Measurements from ENCODE around the gene INPP5A. TPM values are rescaled to one million over a fixed set of nuclear protein-coding genes. Genes with fewer than 3 reads are reported as not detected.

The INPP5A gene
- total and polyA plus RNA-seq, 10 of the 15 experiments (the other 5 are each of a cell fraction or from before 2014, with no cell fraction given): 0.52 to 15.0 (median 6.3) TPM

GRCh38 chr10:132803416-132804210 lies 266.0 kb downstream of the INPP5A start:
- no peak for ATAC-seq
- no TSS peak for BruUV-seq (replicated peaks)
- Histone ChIP-seq H2AFZ (ENCODE audit: control insufficient read depth, low read depth, low read length) (no peak overlapping the region), H3K27ac (ENCODE audit: control insufficient read depth, insufficient read depth) (no peak overlapping the region), H3K9me3 (replicated peaks; ENCODE audit: control insufficient read depth, insufficient read depth, low read length) (peaks cover 2% of the 10 kb centered on the region; the same call in 1 of the 3 replicates), H3K9ac (ENCODE audit: control insufficient read depth, insufficient read depth, low read length) (no peak overlapping the region), H3K79me2 (ENCODE audit: control insufficient read depth, insufficient read depth, low read length) (no peaks in the 10 kb centered on the region), H4K20me1 (ENCODE audit: control insufficient read depth, insufficient read depth) (no peaks in the 10 kb centered on the region), H3K4me1 (ENCODE audit: control insufficient read depth, insufficient read depth, low read length) (no peaks in the 10 kb centered on the region), H3K4me2 (ENCODE audit: control insufficient read depth, insufficient read depth) (no peak overlapping the region), H3K27me3 (replicated peaks in 1 of 2; ENCODE audit: control insufficient read depth in 2 of 2, insufficient read depth in 2 of 2, low read length in 1 of 2) (no peaks in the 10 kb centered on the region), H3K36me3 (ENCODE audit: control insufficient read depth in 2 of 2, insufficient read depth in 2 of 2, low read length in 1 of 2) (no peaks in the 10 kb centered on the region), H3K4me3 (no peak overlapping the region)
- TF ChIP-seq CEBPB (IDR thresholded peaks at IDR 0.05; ENCODE audit: borderline replicate concordance in 1 of 2, low read depth in 2 of 2, low read length in 2 of 2) (no peak), MYC (IDR thresholded peaks at IDR 0.05; ENCODE audit: insufficient read depth, insufficient read length, insufficient replicate concordance, low read length, severe bottlenecking) (no peak), SPI1 (IDR thresholded peaks at IDR 0.05; ENCODE audit: borderline replicate concordance, insufficient read depth, low read depth, low read length) (no peak), ZNF24 (IDR thresholded peaks at IDR 0.05) (no peak), SMC3 (IDR thresholded peaks at IDR 0.05; ENCODE audit: borderline replicate concordance, low read length) (no peak), IRF3 (IDR thresholded peaks at IDR 0.05) (no peak), BHLHE40 (IDR thresholded peaks at IDR 0.05; ENCODE audit: borderline replicate concordance in 1 of 2, low read depth in 2 of 2, low read length in 1 of 2) (no peak), PAX8 (IDR thresholded peaks at IDR 0.05) (no peak), TAF1 (IDR thresholded peaks at IDR 0.05; ENCODE audit: borderline replicate concordance, low read depth, low read length) (no peak), POLR2AphosphoS2 (IDR thresholded peaks at IDR 0.05; ENCODE audit: low read depth, low read length) (no peak), BMI1 (IDR thresholded peaks at IDR 0.05; ENCODE audit: borderline replicate concordance) (no peak), NR2C2 (IDR thresholded peaks at IDR 0.05; ENCODE audit: borderline replicate concordance, control insufficient read depth, insufficient read length, low read depth) (no peak), TCF12 (IDR thresholded peaks at IDR 0.05; ENCODE audit: low read depth, low read length) (no peak), ESRRA (IDR thresholded peaks at IDR 0.05; ENCODE audit: low read length) (no peak), SMAD1 (IDR thresholded peaks at IDR 0.05; ENCODE audit: low read depth, partially characterized antibody) (no peak), BACH1 (IDR thresholded peaks at IDR 0.05; ENCODE audit: borderline replicate concordance) (no peak), TARDBP (IDR thresholded peaks at IDR 0.05; ENCODE audit: borderline replicate concordance) (no peak), KLF5 (IDR thresholded peaks at IDR 0.05; ENCODE audit: partially characterized antibody) (no peak)
- TF ChIP-seq, protein P1, sequence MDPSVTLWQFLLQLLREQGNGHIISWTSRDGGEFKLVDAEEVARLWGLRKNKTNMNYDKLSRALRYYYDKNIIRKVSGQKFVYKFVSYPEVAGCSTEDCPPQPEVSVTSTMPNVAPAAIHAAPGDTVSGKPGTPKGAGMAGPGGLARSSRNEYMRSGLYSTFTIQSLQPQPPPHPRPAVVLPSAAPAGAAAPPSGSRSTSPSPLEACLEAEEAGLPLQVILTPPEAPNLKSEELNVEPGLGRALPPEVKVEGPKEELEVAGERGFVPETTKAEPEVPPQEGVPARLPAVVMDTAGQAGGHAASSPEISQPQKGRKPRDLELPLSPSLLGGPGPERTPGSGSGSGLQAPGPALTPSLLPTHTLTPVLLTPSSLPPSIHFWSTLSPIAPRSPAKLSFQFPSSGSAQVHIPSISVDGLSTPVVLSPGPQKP (IDR thresholded peaks at IDR 0.05; ENCODE audit: low read depth, low read length): no peak
- TF ChIP-seq, protein P2, sequence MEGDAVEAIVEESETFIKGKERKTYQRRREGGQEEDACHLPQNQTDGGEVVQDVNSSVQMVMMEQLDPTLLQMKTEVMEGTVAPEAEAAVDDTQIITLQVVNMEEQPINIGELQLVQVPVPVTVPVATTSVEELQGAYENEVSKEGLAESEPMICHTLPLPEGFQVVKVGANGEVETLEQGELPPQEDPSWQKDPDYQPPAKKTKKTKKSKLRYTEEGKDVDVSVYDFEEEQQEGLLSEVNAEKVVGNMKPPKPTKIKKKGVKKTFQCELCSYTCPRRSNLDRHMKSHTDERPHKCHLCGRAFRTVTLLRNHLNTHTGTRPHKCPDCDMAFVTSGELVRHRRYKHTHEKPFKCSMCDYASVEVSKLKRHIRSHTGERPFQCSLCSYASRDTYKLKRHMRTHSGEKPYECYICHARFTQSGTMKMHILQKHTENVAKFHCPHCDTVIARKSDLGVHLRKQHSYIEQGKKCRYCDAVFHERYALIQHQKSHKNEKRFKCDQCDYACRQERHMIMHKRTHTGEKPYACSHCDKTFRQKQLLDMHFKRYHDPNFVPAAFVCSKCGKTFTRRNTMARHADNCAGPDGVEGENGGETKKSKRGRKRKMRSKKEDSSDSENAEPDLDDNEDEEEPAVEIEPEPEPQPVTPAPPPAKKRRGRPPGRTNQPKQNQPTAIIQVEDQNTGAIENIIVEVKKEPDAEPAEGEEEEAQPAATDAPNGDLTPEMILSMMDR (IDR thresholded peaks at IDR 0.05 in 2 of 3, conservative IDR thresholded peaks at IDR 0.05 in 1 of 3; ENCODE audit: control insufficient read depth in 2 of 3, extremely low read depth in 1 of 3, insufficient read depth in 1 of 3, low read depth in 3 of 3, low read length in 3 of 3): no peak
- ChIA-PET POLR2A (no interaction called here), RAD21 (ENCODE audit: unreplicated experiment) (no interaction called here), CTCF (no interaction called here), SMC1A (ENCODE audit: uncharacterized antibody, unreplicated experiment) (no interaction called here)
- in situ Hi-C loops (cut with MboI): no loop called here
- FAIRE-seq: no peak
- intact Hi-C loops (cut with micrococcal nuclease; ENCODE audit: unreplicated experiment): no loop called here
- DNase-seq (ENCODE audit: low read depth, low spot score): no peak
- 61% methylated on average over 23 of the region's 34 CpGs for WGBS (ENCODE audit: insufficient coverage, insufficient replicate concordance, low lambda C conversion rate, missing lambda C conversion rate)

All from GM12878 (cell line).